ENCODE measurements around the gene MTFP1.

GRCh38 chr22:30390974-30391691 lies 34.4 kb upstream of the MTFP1 start:
- TF ChIP-seq, protein P1, sequence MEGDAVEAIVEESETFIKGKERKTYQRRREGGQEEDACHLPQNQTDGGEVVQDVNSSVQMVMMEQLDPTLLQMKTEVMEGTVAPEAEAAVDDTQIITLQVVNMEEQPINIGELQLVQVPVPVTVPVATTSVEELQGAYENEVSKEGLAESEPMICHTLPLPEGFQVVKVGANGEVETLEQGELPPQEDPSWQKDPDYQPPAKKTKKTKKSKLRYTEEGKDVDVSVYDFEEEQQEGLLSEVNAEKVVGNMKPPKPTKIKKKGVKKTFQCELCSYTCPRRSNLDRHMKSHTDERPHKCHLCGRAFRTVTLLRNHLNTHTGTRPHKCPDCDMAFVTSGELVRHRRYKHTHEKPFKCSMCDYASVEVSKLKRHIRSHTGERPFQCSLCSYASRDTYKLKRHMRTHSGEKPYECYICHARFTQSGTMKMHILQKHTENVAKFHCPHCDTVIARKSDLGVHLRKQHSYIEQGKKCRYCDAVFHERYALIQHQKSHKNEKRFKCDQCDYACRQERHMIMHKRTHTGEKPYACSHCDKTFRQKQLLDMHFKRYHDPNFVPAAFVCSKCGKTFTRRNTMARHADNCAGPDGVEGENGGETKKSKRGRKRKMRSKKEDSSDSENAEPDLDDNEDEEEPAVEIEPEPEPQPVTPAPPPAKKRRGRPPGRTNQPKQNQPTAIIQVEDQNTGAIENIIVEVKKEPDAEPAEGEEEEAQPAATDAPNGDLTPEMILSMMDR (IDR thresholded peaks at IDR 0.05): peak; percentile 72 to 90 (median 84)
- TF ChIP-seq POLR2A (IDR thresholded peaks at IDR 0.05): no peak

All from adrenal gland (tissue), 5 donors.